ENCODE data around the gene CACNB4. TPM values are rescaled to one million over a fixed set of nuclear protein-coding genes. Genes with fewer than 3 reads are reported as not detected.

Gene CACNB4
- total RNA-seq, 1 donor from 2014 or later: 17.3 TPM

DNA sequence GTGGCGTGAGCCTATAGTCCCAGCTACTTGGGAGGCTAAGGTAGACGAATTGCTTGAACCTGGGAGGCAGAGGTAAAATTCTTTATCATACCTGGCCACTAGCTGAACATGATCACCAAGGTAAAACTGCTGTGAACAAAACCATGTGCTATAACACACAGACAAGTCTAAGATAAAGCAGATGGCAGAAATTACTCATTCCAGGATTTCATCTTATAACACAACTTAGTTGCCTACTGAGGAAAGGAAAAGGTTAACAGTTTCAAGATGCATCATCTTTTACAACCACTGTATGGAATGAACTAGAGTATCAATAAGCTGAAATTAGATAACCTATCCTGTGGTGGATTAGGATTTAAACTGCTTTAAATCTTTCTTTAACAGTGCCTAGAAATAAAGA, 278.9 kb downstream of the CACNB4 start:
- peaks cover 25% of the 10 kb centered on the region for H3K4me1 ChIP-seq
- DNase-seq (no peak), ATAC-seq (no peak)
- no peaks in the 10 kb centered on the region for H3K9me3 ChIP-seq
- peaks cover 7% of the 10 kb centered on the region for H3K36me3 ChIP-seq
- TF ChIP-seq, protein P1, sequence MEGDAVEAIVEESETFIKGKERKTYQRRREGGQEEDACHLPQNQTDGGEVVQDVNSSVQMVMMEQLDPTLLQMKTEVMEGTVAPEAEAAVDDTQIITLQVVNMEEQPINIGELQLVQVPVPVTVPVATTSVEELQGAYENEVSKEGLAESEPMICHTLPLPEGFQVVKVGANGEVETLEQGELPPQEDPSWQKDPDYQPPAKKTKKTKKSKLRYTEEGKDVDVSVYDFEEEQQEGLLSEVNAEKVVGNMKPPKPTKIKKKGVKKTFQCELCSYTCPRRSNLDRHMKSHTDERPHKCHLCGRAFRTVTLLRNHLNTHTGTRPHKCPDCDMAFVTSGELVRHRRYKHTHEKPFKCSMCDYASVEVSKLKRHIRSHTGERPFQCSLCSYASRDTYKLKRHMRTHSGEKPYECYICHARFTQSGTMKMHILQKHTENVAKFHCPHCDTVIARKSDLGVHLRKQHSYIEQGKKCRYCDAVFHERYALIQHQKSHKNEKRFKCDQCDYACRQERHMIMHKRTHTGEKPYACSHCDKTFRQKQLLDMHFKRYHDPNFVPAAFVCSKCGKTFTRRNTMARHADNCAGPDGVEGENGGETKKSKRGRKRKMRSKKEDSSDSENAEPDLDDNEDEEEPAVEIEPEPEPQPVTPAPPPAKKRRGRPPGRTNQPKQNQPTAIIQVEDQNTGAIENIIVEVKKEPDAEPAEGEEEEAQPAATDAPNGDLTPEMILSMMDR (IDR thresholded peaks at IDR 0.05): no peak
- no peaks in the 10 kb centered on the region for H3K27me3 ChIP-seq (ENCODE audit: low read depth)
- intact Hi-C loops (cut with DNase I): no loop called here
- no peak overlapping the region for H3K27ac ChIP-seq
- H3K4me3 ChIP-seq: no peak overlapping the region

DNA sequence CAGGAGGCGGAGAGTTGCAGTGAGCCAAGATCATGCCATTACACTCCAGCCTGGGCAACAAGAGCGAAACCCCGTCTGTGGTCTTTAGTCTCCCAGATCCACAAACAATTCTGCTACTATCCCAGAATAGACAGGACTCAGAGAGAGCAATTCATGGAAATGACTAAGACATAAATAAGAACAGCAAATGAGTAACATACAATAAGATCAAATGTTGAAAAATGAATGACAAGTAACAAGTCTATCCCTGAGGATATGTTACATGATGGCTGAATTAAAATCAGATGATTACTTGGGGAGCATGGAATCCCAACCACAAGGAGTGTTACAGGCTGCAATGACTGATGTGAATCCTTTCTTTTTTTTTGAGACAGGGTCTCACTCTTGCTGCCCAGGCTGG, 280.9 kb downstream of the CACNB4 start:
- Histone ChIP-seq H3K4me3 (no peak overlapping the region), H3K27me3 (ENCODE audit: low read depth) (no peaks in the 10 kb centered on the region), H3K27ac (no peak overlapping the region), H3K4me1 (peaks cover 9% of the 10 kb centered on the region), H3K36me3 (peaks cover 27% of the 10 kb centered on the region), H3K9me3 (no peaks in the 10 kb centered on the region)
- ATAC-seq (no peak), DNase-seq (no peak)
- TF ChIP-seq, protein P1 (IDR thresholded peaks at IDR 0.05): no peak
- intact Hi-C loops (cut with DNase I): no loop called here

DNA sequence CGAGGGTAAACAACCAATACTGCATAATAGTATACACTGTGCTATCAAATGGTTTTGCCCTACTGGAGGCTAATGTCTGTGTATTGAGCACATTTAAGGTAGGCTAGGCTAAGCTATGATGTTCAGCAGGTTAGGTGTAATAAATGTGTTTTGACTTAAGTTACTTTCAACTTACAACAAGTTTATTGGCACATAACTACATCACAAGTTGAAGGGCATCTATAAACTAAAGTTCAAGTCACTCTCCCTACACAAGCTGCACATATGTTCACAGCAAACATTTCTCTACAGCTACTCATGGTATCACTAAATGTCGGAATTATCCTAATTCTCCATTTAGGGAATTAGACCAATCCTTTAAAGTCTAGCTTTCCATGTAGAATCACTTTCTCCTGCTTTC, 282.0 kb downstream of the CACNB4 start:
- no peak for ATAC-seq
- no peak for DNase-seq
- H3K27ac ChIP-seq: no peak overlapping the region
- peaks cover 38% of the 10 kb centered on the region for H3K36me3 ChIP-seq
- intact Hi-C loops (cut with DNase I): no loop called here
- H3K27me3 ChIP-seq (ENCODE audit: low read depth): no peaks in the 10 kb centered on the region
- no peaks in the 10 kb centered on the region for H3K9me3 ChIP-seq
- peaks cover 9% of the 10 kb centered on the region for H3K4me1 ChIP-seq
- TF ChIP-seq, protein P1 (IDR thresholded peaks at IDR 0.05): no peak
- H3K4me3 ChIP-seq: no peak overlapping the region

DNA sequence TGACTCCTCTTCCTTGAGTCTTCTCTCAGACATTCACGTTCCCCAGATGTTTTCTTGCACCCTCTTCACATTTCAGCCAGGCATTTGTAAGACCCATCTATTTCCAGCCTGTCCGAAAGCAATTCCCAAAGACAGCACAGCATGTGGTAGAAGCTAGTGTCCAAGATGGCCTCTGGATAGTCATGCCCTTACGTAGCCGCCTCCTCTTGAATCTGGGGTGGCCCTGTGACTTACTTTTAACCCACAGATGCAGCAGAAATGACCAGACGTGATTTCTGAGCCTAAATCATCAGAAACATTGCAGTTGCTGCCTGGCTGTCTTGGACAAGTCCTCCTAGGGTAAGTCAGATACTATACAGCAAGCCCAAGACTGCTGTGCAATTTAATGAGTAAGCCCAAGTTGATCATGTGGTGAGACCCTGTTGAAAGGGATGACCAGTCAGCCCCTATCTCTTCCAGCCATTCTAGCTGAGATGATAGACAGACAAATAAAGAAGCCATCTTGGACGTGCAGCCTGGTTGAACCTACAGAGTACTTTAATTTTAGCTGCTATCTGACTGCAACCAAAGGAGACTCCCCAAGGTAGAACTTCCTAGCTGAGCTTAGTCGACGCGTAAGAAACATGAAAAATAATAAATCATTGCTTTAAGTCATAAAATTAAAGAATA, 282.9 kb downstream of the CACNB4 start:
- H3K27me3 ChIP-seq (ENCODE audit: low read depth): no peaks in the 10 kb centered on the region
- H3K36me3 ChIP-seq: peaks cover 47% of the 10 kb centered on the region
- H3K4me3 ChIP-seq: no peak overlapping the region
- no peaks in the 10 kb centered on the region for H3K9me3 ChIP-seq
- intact Hi-C loops (cut with DNase I): no loop called here
- no peak for ATAC-seq
- TF ChIP-seq, protein P1 (IDR thresholded peaks at IDR 0.05): no peak
- H3K4me1 ChIP-seq: peaks cover 9% of the 10 kb centered on the region
- H3K27ac ChIP-seq: no peak overlapping the region
- no peak for DNase-seq

DNA sequence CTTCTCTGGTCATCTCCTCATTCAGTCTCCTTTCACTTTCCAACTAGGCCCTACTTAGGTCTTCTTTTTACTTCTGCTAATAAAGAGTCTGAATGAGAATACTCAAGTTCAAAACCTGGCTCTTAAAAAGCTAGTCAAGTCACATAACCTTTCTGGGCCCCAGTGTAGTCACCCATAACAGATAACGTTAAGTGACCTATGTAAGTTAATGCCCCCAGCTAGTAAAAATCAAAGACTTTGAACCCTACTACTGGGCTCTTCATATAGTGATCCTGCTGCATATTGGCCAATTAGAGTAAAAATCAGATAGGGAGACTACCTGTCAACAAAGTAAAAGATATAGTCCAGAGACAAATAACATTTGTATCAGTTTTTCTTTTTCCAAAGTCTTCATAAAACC, 288.4 kb downstream of the CACNB4 start:
- Histone ChIP-seq H3K9me3 (no peaks in the 10 kb centered on the region), H3K27me3 (ENCODE audit: low read depth) (no peaks in the 10 kb centered on the region), H3K4me3 (no peak overlapping the region), H3K4me1 (peaks cover 8% of the 10 kb centered on the region), H3K27ac (no peak overlapping the region), H3K36me3 (peaks cover 76% of the 10 kb centered on the region)
- intact Hi-C loops (cut with DNase I): no loop called here
- TF ChIP-seq, protein P1 (IDR thresholded peaks at IDR 0.05): no peak
- no peak for ATAC-seq
- DNase-seq: no peak
